HG02943 (cell line): ENCODE results near the gene CCDC158.
"Not testable (repeated sequence)": the region's sequence is repeated elsewhere in the genome, so short reads cannot be mapped to it uniquely, and the experiment has no call there.

Experiments used
- ATAC-seq: cut with Tn5 transposase; IDR thresholded peaks from one replicate; pipeline ENCODE4 v1.9.1; 2021; ENCODE audit warnings: mild to moderate bottlenecking, low read depth, moderate library complexity; ENCODE audit not compliant: unreplicated experiment

The CCDC158 gene

GRCh38 chr4:76283900-76284299 lies 137.0 kb downstream of the CCDC158 start:
- ATAC-seq: no peak

DNA sequence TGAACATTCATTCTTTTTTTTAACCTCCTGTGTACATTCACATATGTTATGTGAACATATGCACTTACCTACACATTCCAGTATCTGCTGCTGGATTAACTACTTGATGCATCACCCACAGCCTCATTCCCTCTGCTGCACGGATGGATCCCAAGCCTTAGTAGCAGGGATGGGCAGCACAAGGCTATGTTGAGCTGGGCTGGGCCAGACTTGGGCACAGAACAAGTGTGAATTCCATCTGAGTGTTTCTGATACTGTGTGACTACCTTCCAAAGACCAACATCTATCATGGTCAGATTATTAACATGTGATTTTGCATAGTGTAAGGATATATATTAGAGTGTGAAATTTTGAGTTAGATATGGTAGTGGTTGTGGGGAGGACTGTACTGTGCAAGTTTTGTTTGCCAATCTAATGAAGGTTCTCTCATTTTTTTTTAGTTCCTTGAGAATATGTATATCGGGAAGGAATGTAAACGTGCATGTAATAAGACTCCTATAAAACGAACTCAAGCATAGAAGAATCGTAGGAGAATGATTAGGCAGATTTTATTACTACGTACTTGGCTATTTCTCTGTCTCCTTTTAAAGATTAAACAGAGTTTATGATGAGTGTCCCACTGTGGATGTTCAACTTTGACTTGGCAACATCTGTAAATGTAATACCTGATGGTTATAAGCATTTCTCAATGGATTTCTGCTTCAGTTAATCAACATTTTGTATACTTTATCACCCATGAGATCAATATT lies 137.8 kb downstream of the CCDC158 start:
- ATAC-seq: no peak

DNA sequence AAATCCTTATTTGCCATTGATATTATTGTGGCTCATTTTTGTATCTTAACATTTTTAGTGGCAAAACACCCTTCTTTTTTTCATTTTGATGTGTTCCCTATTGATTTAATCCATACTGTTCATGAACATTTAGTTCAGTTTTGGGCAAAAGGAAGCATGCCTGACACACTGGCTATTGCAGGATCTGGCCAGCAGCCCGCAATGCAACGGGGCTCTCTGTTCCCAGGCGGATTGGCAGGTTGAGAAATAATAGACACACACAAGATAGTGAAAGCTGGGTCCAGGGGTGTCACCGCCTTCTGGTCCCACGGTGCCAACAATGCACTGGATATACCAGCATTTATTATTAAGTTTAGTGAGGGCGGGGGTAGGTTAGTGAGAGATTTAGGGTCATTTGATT lies 139.3 kb downstream of the CCDC158 start:
- not testable (repeated sequence) for ATAC-seq

DNA sequence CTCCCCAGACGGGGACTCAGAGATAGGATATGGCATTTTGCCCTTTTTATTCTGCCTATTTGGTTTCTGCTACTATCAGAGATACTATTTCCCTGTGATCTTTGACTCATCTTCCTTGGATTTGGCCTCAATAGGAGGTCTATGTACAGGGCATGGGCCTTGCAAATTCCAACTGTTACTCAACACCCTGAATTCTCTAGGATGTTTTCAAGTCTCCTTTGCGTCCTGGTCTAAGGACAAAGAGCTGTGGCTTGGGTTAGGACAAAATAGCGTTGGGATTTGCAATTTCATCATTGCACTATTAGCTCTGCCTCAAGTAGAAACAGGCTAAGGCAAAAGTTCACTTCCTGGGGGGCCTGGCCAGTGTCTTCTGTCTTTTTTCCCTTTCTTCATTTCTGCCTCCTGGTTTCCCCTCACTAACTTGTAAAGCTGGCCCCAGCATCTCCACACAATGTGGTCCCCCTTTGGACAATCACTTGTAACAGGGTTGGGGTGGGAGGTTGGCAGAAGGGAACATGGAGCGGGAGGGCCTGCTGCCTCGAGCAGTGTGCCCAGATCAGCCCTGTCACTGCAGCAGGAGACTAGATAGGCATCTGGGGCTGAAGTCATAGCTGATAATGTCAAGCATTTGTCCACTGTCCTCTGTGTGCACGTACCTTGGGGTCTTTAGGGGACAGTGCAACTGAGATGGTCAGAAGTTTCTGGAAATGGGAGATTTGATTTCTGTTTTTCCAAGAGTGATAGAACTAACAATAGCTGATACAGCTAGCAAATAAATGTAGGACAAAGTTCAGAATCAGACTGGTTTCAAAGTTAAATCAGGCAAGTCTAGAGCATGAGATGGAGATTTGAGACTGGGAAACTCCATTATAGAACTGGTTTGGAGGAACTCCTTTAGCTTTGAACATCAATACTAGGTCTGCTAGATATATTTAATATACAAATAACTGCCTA lies 140.2 kb downstream of the CCDC158 start:
- no peak for ATAC-seq

GRCh38 chr4:76279462-76279861 lies 141.5 kb downstream of the CCDC158 start:
- ATAC-seq: no peak

DNA sequence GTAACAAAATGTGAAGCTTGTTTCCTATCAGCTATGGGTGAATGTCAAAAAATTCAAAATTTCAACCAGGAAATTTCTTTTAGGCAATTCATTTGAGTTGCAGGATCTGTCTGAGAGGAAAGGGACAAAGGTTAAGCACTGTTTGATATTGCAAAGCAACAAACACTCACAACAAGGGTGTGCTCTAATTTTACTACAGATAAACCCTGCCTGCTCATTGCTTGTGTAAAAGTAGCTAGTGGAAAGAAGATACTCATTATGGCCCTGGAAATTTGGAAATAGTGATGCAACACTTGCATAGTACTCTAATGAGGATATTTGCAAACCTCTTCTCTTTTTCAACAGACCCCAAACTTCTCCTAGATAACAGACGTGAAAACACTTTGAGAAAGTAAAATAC lies 142.4 kb downstream of the CCDC158 start:
- ATAC-seq: no peak

DNA sequence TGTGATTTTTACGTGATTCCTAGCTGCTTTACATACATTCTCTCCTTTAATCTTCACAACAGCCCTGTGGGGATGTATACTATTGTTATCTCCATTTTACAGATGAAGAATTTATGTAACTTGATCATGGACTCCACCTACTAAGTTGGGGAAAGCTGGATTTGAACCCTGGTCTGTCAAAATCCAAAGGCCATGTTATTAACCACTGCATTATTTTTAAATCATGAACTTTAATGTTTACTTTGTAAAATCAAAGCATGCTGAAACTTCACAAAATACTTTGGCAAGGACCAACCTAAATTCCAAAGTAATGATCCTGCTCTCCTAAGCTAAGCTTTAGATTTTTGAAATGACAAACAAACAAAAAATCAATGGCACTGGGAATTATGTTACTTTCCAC lies 143.3 kb downstream of the CCDC158 start:
- ATAC-seq: no peak

DNA sequence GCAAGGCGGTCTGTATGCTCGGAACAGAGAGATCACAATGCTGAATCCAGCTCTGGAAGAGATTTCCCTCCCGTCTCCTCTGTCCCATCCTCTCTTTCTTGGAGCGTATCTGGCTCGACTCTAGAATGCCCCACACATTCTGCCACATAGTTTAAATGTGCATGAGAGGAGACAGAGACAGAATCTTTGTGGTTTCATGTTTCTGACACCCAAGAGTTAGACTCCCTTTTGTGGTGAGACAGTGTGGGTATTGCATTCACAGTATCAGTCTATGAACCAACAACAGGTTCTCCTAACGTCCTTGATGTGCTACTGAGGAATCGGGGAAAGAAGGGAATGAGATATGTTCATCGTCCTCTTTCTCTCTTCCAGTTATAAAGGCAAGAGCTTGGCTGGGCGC lies 144.1 kb downstream of the CCDC158 start:
- no peak for ATAC-seq

DNA sequence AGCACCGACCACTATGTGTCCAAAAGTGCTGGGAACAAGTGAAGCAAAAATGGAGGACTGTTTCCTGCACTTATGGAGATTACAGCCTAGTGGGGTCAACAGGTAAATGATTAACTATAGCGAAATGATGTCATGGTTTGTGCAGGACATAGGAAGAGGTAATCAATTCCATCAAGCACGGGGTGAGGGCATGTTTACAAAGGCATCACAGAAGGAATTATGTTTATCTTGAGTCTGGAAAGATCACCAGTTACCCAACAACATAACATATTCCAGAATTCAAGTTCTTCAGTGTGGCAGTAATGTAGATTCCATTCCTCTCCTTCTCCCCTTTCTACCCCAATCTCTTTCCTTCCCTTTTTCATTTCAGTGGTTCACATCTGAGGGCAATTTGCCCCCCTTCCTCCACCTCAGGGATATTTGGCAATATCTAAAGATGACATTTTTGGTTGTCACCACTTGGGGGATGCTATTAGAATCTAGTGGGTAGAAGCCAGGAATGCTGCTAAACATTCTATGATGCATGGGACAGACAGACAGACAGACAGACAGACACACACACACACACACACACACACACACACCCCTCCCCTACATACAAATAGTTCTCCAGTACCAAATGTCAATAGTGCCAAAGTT lies 145.3 kb downstream of the CCDC158 start:
- ATAC-seq: no peak

DNA sequence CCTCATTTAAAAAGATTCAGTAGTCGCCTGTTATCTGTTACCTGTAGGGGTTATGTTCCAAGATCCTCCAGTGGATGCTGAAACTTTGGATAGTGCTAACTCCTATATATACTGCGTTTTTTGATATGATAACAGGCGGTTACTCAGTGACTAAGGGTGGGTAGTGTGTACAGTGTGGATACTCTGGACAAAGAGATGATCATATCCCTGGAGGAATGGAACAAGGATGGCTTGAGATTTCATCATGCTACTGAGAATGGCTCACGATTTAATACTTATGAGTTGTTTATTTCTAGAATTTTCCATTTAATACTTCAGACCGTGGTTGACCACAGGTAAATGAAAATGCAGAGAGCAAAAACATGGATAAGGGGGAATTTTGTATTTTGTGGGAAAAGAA lies 147.9 kb downstream of the CCDC158 start:
- ATAC-seq: no peak

- ATAC-seq: no peak
Observed at GRCh38 chr4:76272582-76272981, 148.4 kb downstream of the CCDC158 start.

DNA sequence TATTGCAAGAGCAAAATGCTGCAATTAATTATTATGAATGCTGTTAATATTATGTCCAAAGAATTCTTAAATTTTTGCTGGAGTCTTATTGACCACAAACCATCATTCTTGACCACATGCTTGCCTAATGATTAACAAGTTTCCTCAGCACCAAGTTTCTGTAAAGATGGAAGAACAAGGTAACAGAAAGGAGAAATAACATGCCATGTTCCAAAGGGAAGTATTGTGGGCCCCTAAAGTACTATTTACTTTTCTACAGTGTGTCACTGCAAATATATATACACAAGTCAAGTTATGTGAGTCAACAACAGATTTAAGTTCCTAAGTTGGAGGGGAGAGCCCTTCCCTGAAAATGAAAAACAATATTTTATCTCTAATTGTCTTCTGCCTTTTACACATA lies 148.9 kb downstream of the CCDC158 start:
- no peak for ATAC-seq

GRCh38 chr4:76271248-76271647 lies 149.7 kb downstream of the CCDC158 start:
- ATAC-seq: no peak

DNA sequence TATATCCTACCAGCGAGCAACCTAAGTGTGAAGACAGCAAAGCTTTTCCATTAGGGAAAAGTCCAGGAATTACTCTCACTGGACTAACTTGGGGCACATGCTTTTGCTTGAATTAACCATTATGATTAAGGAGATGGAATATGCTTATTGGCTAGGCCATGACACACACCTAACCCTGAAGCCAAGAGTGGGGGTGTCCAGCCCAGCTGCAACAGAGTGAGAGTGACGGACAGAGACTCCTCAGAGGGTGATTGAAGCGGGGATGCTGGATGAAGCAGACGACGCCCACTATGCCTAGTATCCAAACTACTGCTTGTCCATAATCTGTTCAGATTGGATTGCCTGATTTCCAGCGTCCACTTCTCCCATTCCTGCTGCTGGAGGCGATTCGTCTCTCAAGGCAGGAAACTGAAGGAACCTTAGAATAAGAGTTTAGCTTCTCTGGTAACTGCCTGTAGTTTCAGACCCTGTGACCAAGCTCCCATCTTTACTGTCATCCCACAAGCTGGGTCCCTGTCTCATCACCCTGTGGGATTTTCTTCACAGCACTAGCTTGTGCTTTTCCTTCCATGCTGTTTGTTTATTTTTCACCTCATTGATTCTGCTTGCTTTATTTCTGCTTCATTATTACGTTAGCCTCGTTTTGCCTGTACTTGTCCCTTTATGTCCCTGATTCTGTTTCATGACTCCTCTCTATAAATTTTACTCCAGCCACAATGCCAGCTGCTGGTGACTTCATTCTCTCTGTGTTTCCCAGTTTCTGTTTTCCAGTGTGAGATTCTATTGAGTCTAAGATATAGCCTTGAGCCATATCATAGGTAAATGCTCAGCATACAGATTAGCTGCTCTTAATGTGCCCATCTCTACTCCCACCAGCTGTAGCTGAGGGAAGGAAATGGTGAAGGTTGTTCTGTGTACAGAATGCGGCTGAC lies 150.4 kb downstream of the CCDC158 start:
- no peak for ATAC-seq

DNA sequence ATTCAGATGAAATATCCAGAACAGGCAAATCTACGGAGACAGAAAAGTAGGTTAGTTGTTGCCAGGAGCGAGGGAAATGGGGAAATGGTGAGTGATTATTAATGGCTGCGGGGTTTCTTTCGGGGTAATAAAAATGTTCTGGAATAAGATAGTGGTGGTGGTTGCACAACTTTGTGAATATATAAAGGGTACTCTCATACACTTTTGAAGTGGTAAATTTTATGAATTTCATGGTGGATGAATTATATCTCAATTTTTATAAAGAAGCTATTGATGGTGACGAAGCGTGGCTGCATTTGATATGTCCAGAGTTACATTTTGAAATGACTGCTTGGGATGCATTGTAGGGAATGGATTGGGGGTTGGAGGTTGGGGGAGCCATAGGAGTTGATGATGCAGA lies 153.1 kb downstream of the CCDC158 start:
- ATAC-seq: no peak

DNA sequence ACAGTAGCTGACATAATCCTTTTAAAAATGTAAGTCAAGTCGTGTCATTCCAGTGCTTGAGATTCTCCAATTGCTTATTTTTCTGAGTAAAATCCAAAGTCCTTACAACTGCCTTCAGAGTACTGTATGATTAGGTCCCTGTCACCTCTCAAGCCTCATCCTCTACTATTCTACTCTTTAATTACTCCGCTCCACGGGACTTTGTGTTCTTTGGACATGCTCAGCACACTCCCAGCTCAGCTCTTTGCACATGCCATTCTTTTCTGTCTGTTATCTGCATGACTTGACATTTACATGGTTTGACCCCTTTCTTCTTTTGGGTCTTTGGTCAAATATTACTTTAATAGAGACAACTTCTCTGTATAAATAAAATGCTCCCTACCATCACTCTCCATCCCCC lies 154.3 kb downstream of the CCDC158 start:
- no peak for ATAC-seq

DNA sequence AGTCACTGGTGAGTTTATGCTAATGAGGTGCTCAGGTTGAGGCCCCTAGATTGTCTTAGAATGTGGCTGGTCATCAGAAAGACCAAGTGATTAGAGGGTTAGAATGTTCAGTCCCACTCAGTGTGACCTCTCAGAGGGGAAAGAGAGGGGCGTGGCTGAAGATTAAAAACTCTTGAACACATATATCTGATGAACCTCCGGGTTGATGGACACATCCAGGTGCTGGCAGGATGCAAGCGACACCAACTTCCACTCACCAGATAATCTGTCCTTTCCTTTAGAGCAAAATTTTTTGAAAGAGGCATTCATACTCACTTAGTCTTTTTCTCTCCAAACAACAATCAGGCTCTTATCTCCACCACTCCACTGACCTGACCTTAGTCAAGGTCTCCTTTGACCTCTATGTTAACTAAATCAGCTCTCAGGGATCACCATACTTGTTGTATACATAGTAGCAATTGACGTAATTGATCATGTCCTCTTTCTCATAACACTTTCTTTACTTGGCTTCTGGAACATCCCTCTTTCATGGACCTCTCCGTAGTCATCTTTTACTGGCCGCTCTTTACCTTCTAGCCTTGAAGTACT lies 155.2 kb downstream of the CCDC158 start:
- no peak for ATAC-seq
